ENCODE measurements around the gene RAB41. TPM values are rescaled to one million over a fixed set of nuclear protein-coding genes. Genes with fewer than 3 reads are reported as not detected.

RAB41 gene
- total and polyA plus RNA-seq, 2 donors (not counting 3 experiments of a cell fraction or from before 2014, with no cell fraction given), result not detected

GRCh38 chrX:70240751-70241150 lies 41.2 kb upstream of the RAB41 start:
- Histone ChIP-seq H3K9ac (replicated peaks; ENCODE audit: extremely low read depth, insufficient read depth, low read length) (no peak overlapping the region), H3K9me1 (replicated peaks; ENCODE audit: control insufficient read depth, extremely low read depth, insufficient read depth, low read length) (no peaks in the 10 kb centered on the region), H3K4me2 (ENCODE audit: insufficient read depth, low read length) (no peak overlapping the region), H3K4me3 (replicated peaks in 1 of 3; ENCODE audit: insufficient read depth in 1 of 3, low read depth in 1 of 3, low read length in 3 of 3) (no peak overlapping the region), H3K36me3 (ENCODE audit: control insufficient read depth in 2 of 2, extremely low read depth in 1 of 2, insufficient read depth in 2 of 2, low read length in 2 of 2) (no peaks in the 10 kb centered on the region), H3K27ac (ENCODE audit: insufficient read depth, low read depth, low read length) (no peak overlapping the region), H3K27me3 (ENCODE audit: control insufficient read depth in 2 of 2, insufficient read depth in 2 of 2, low read length in 2 of 2) (no peaks in the 10 kb centered on the region), H3K4me1 (ENCODE audit: control insufficient read depth, extremely low read depth, insufficient read depth, low read length) (no peaks in the 10 kb centered on the region), H2AFZ (ENCODE audit: low read depth, low read length) (no peak overlapping the region), H4K20me1 (replicated peaks; ENCODE audit: control insufficient read depth, extremely low read depth, insufficient read depth, low read length) (no peaks in the 10 kb centered on the region), H3K79me2 (ENCODE audit: control insufficient read depth, insufficient read depth, low read length) (no peaks in the 10 kb centered on the region), H3K9me3 (replicated peaks; ENCODE audit: control insufficient read depth, insufficient read depth, low read length) (no peaks in the 10 kb centered on the region)
- FAIRE-seq (no peak), DNase-seq (ENCODE audit: low read depth, low spot score) (no peak)
- intact Hi-C loops (cut with micrococcal nuclease), result no loop called here
- ChIA-PET CTCF (no interaction called here), POLR2A (no interaction called here)
- no TSS peak for BruUV-seq (replicated peaks)
- dilution Hi-C loops (cut with MboI; ENCODE audit: extremely low pct_ligation_motif_present, low sequenced_read_pairs), result no loop called here
- TF ChIP-seq, protein P1, sequence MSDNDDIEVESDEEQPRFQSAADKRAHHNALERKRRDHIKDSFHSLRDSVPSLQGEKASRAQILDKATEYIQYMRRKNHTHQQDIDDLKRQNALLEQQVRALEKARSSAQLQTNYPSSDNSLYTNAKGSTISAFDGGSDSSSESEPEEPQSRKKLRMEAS (IDR thresholded peaks at IDR 0.05; ENCODE audit: insufficient read depth, insufficient read length), result no peak
- TF ChIP-seq GATA2 (IDR thresholded peaks at IDR 0.05; ENCODE audit: insufficient read depth, insufficient read length, low read depth, low read length) (no peak), POLR2AphosphoS5 (IDR thresholded peaks at IDR 0.05; ENCODE audit: insufficient read depth, low read depth, low read length) (no peak), FOS (IDR thresholded peaks at IDR 0.05; ENCODE audit: borderline replicate concordance, insufficient read depth, low read length) (no peak)

DNA sequence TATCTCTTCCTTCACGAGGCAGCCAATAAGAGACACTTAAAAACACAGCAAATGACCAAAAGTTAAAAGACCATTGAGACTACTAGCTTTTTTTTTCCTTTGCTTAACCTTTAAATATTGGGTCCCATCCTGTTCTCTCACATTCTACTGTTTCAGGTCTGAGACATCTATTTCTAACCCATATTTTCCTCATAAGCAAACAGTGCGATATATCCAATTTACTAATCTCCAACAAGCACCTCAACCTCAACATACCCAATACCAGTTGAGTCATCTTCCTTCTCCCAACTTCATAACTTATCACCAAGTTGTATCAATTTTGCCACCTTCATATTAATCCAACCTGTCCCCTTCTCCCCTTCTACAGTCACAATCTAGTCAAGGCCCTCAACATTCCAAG lies 40.5 kb upstream of the RAB41 start:
- FAIRE-seq, result no peak
- Histone ChIP-seq H3K9me1 (replicated peaks; ENCODE audit: control insufficient read depth, extremely low read depth, insufficient read depth, low read length) (no peaks in the 10 kb centered on the region), H3K27ac (ENCODE audit: insufficient read depth, low read depth, low read length) (no peak overlapping the region), H3K9me3 (replicated peaks; ENCODE audit: control insufficient read depth, insufficient read depth, low read length) (no peaks in the 10 kb centered on the region), H3K36me3 (ENCODE audit: control insufficient read depth in 2 of 2, extremely low read depth in 1 of 2, insufficient read depth in 2 of 2, low read length in 2 of 2) (no peaks in the 10 kb centered on the region), H3K27me3 (ENCODE audit: control insufficient read depth in 2 of 2, insufficient read depth in 2 of 2, low read length in 2 of 2) (no peaks in the 10 kb centered on the region), H3K79me2 (ENCODE audit: control insufficient read depth, insufficient read depth, low read length) (no peaks in the 10 kb centered on the region), H3K9ac (replicated peaks; ENCODE audit: extremely low read depth, insufficient read depth, low read length) (no peak overlapping the region), H3K4me2 (ENCODE audit: insufficient read depth, low read length) (no peak overlapping the region), H4K20me1 (replicated peaks; ENCODE audit: control insufficient read depth, extremely low read depth, insufficient read depth, low read length) (no peaks in the 10 kb centered on the region), H2AFZ (ENCODE audit: low read depth, low read length) (no peak overlapping the region), H3K4me1 (ENCODE audit: control insufficient read depth, extremely low read depth, insufficient read depth, low read length) (no peaks in the 10 kb centered on the region), H3K4me3 (replicated peaks in 1 of 3; ENCODE audit: insufficient read depth in 1 of 3, low read depth in 1 of 3, low read length in 3 of 3) (no peak overlapping the region)
- BruUV-seq (replicated peaks), result no TSS peak
- ChIA-PET CTCF (no interaction called here), POLR2A (no interaction called here)
- DNase-seq (ENCODE audit: low read depth, low spot score), result no peak
- intact Hi-C loops (cut with micrococcal nuclease), result no loop called here
- TF ChIP-seq JUN (IDR thresholded peaks at IDR 0.05; ENCODE audit: borderline replicate concordance, insufficient read depth, insufficient read length, low read depth) (no peak), FOS (IDR thresholded peaks at IDR 0.05; ENCODE audit: borderline replicate concordance, insufficient read depth, low read length) (no peak), MYC (IDR thresholded peaks at IDR 0.05; ENCODE audit: low read depth, low read length) (no peak), GATA2 (IDR thresholded peaks at IDR 0.05; ENCODE audit: insufficient read depth, insufficient read length, low read depth, low read length) (no peak), EZH2 (IDR thresholded peaks at IDR 0.05; ENCODE audit: borderline replicate concordance, low read depth, low read length, severe bottlenecking) (no peak), POLR2AphosphoS5 (IDR thresholded peaks at IDR 0.05; ENCODE audit: insufficient read depth, low read depth, low read length) (no peak), CTCF (IDR thresholded peaks at IDR 0.05; ENCODE audit: extremely low read depth in 1 of 2, insufficient read depth in 1 of 2, low read depth in 1 of 2, low read length in 2 of 2) (no peak), POLR2A (IDR thresholded peaks at IDR 0.05; ENCODE audit: low read depth, low read length) (no peak)
- TF ChIP-seq, protein P1 (IDR thresholded peaks at IDR 0.05; ENCODE audit: insufficient read depth, insufficient read length), result no peak
- dilution Hi-C loops (cut with MboI; ENCODE audit: extremely low pct_ligation_motif_present, low sequenced_read_pairs), result no loop called here
